WI38 (cell line): ENCODE results near the gene PCDHA12.
"Not testable (repeated sequence)": the region's sequence is repeated elsewhere in the genome, so short reads cannot be mapped to it uniquely, and the experiment has no call there.

ENCODE experiments used
- H3K4me3 ChIP-seq: 2 replicates; pipeline ENCODE4 v1.5.1; 2011; ENCODE audit warnings: low read depth, mild to moderate bottlenecking, control low read depth, low read length
- CTCF ChIP-seq: IDR thresholded peaks from 2 replicates; pipeline ENCODE4 v1.5.1; 2012; ENCODE audit warnings: low read depth, mild to moderate bottlenecking, control low read depth, low read length

The PCDHA12 gene, protein sequence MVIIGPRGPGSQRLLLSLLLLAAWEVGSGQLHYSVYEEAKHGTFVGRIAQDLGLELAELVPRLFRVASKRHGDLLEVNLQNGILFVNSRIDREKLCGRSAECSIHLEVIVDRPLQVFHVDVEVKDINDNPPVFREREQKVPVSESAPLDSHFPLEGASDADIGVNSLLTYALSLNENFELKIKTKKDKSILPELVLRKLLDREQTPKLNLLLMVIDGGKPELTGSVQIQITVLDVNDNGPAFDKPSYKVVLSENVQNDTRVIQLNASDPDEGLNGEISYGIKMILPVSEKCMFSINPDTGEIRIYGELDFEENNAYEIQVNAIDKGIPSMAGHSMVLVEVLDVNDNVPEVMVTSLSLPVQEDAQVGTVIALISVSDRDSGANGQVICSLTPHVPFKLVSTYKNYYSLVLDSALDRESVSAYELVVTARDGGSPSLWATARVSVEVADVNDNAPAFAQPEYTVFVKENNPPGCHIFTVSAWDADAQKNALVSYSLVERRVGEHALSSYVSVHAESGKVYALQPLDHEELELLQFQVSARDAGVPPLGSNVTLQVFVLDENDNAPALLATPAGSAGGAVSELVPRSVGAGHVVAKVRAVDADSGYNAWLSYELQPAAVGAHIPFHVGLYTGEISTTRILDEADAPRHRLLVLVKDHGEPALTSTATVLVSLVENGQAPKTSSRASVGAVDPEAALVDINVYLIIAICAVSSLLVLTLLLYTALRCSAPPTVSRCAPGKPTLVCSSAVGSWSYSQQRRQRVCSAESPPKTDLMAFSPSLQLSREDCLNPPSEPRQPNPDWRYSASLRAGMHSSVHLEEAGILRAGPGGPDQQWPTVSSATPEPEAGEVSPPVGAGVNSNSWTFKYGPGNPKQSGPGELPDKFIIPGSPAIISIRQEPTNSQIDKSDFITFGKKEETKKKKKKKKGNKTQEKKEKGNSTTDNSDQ

DNA sequence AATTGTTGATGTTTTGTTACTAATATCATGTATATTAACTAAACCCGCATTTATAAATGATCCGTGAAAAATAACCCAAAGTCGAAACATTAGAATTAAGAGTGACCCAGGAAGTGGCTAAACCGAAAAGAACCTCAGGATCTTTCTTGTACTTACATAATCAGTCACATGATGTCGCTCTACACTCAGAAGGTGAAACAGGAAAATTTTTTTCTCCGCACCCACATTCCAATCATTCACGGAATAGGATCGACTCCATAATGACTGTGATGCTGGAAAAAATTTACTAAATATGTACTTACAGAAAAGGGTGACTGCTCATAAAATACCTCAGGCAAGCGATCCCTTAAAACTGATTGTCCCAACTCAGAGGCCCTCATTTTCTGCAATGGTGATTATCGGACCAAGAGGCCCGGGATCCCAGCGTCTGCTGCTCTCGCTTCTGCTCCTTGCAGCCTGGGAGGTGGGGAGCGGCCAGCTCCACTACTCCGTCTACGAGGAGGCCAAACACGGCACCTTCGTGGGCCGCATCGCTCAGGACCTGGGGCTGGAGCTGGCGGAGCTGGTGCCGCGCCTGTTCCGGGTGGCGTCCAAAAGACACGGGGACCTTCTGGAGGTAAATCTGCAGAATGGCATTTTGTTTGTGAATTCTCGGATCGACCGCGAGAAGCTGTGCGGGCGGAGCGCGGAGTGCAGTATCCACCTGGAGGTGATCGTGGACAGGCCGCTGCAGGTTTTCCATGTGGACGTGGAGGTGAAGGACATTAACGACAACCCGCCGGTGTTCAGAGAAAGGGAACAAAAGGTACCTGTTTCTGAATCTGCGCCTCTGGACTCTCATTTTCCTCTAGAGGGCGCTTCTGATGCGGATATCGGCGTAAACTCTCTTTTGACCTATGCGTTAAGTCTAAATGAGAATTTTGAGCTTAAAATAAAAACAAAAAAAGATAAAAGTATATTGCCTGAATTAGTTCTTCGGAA is at the start of gene PCDHA12:
TSS of gene PCDHA12 (plus strand) at position 224 of the 981 bp plus-strand sequence. CDS start at position 389, 165 bp downstream.
- H3K4me3 ChIP-seq: no peak within 1 kb of the TSS
- TF ChIP-seq CTCF: no peak

DNA sequence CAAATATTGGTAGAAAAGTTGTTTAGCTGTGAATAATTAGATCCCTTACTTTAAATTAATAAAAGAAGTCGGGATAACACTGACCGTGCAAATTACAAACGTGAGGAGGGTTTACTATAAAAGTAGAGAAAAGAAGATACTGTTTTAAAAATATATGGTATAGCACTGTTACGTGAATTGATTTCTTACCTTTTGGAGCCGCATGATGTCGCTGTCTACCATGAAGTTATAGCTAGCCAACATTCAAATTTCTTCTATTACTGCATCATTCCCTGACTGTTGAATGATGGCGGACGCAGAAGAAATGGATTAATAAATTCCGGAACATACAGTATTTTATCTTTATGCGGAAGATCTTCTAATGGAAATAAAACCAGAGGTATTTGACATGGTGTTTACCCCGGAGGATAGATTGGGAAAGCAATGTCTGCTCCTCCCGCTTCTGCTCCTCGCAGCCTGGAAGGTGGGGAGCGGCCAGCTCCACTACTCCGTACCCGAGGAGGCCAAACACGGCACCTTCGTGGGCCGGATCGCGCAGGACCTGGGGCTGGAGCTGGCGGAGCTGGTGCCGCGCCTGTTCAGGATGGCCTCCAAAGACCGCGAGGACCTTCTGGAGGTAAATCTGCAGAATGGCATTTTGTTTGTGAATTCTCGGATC is 47.3 kb upstream of the PCDHA12 start, which contains the start of gene PCDHA6:
TSS of gene PCDHA6 (plus strand) at position 257 of the 658 bp plus-strand sequence. CDS start at position 389, 132 bp downstream.
- TF ChIP-seq CTCF: no peak
- H3K4me3 ChIP-seq: no peak within 1 kb of the TSS

- H3K4me3 ChIP-seq: no peak overlapping the region
- TF ChIP-seq CTCF: no peak
These were observed 46.8 kb upstream of the PCDHA12 start for GRCh38 chr5:140828362-140828737.

DNA sequence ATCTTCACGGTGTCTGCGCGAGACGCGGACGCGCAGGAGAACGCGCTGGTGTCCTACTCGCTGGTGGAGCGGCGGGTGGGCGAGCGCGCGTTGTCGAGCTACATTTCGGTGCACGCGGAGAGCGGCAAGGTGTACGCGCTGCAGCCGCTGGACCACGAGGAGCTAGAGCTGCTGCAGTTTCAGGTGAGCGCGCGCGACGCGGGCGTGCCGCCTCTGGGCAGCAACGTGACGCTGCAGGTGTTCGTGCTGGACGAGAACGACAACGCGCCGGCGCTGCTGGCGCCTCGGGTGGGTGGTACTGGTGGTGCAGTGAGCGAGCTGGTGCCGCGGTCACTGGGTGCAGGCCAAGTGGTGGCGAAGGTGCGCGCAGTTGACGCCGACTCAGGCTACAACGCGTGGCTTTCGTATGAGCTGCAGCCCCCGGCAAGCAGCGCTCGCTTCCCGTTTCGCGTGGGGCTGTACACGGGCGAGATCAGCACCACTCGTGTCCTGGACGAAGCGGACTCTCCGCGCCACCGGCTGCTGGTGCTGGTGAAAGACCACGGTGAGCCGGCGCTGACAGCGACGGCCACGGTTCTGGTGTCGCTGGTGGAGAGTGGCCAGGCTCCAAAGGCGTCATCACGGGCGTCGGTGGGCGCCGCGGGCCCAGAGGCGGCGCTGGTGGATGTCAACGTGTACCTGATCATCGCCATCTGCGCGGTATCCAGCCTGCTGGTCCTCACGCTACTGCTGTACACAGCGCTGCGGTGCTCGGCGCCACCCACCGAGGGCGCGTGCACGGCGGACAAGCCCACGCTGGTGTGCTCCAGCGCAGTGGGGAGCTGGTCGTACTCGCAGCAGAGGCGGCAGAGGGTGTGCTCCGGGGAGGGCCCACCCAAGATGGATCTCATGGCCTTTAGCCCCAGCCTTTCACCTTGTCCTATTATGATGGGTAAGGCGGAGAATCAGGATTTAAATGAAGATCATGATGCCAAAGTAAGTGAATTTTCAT is 45.3 kb upstream of the PCDHA12 start:
- not testable (repeated sequence) for H3K4me3 ChIP-seq

GRCh38 chr5:140833993-140834392 is 41.1 kb upstream of the PCDHA12 start, which contains the start of gene PCDHA7:
Gene PCDHA7, plus strand, starts transcription at chr5:140834269. Its CDS starts 115 bp downstream, at chr5:140834384.
- TF ChIP-seq CTCF: no peak
- H3K4me3 ChIP-seq: no peak within 1 kb of the TSS

- not testable (repeated sequence) for H3K4me3 ChIP-seq
These were observed 40.6 kb upstream of the PCDHA12 start for GRCh38 chr5:140834439-140835008.
